ENCODE results near the gene AJM1.
"Not testable (repeated sequence)": the region's sequence is repeated elsewhere in the genome, so short reads cannot be mapped to it uniquely, and the experiment has no call there.

Gene AJM1

DNA sequence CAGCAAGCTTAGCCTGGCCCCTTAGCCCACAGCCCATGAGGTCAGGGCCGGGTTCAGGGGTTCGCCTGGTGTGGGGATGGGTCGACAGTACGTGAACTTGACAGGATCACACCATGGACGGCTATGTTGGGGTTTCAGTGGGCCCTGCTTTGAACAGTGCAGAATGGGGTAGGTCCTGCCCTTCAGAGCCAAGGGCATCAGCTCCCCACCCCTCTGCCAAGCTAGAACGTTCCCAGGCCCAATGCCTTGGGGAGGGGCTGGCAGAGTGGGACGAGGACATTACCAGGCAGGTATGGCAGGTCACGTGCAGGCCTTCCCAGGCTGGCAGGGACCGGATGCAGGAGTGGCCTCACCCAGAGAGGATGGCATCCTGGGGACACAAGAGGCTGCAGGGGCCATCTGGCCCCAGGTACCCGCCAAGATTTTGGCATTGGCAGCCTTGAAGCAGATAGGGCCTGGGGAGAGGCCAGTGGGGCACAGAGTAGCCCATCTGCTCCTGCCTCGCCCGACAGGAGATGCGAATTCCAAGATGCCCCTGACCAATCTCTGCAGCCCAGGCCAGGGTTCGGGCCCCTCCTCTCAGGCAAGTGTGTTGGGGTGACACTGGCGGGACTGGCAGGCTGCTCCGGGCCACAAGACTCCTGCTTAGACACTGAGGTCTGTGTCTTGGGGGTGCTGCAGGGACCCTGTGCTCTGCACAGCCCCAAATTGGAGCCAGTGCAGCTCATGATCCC is 465 bp upstream of the AJM1 start:
- peaks cover 33% of the 10 kb centered on the region for H3K27me3 Mint-ChIP-seq
- peaks cover 41% of the 10 kb centered on the region for H3K4me1 Mint-ChIP-seq (ENCODE audit: low read depth)
- intact Hi-C loops (cut with micrococcal nuclease); H3K9me3 Mint-ChIP-seq; H3K27ac Mint-ChIP-seq: not testable (repeated sequence)
- peaks cover 51% of the 10 kb centered on the region for H3K36me3 Mint-ChIP-seq (ENCODE audit: low read depth)
- H3K4me3 Mint-ChIP-seq = peak overlapping the region; percentile 78

DNA sequence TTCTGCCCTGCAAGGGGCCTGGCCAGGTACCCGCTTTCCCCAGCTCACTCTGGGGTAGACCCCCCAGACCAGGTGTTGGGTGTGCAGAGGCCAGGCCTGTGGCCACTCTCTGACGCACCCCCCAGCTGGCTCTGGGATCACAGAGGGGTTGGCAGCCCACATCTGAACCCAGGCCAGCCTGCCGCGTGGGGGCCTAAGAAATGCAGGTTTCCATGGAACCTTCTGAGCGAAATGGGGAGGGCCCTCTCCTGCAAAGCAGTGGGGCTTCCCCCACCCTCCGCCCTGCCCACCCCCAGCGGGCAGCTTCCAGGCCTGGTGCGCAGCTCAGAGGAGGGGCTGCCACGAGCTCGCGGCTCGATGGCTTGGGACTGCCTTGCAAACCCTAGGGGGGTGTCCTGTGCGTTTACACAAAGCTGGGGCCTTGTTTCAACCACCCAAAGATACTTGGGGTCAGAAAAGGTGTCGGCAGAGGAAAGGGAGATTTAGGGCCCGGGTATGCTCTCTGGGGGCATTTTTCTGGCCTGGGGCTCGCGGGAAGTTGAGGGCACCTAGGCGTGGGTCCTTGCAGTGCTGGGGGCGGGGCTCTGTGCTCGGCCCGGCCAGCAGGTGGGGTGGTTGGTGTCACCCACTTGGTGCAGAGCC is 1.0 kb downstream of the AJM1 start:
- H3K27ac Mint-ChIP-seq; H3K9me3 Mint-ChIP-seq; intact Hi-C loops (cut with micrococcal nuclease): not testable (repeated sequence)
- Mint-ChIP-seq H3K27me3 (peaks cover 39% of the 10 kb centered on the region), H3K4me3 (peak overlapping the region; percentile 52), H3K4me1 (ENCODE audit: low read depth) (peaks cover 54% of the 10 kb centered on the region), H3K36me3 (ENCODE audit: low read depth) (peaks cover 46% of the 10 kb centered on the region)

DNA sequence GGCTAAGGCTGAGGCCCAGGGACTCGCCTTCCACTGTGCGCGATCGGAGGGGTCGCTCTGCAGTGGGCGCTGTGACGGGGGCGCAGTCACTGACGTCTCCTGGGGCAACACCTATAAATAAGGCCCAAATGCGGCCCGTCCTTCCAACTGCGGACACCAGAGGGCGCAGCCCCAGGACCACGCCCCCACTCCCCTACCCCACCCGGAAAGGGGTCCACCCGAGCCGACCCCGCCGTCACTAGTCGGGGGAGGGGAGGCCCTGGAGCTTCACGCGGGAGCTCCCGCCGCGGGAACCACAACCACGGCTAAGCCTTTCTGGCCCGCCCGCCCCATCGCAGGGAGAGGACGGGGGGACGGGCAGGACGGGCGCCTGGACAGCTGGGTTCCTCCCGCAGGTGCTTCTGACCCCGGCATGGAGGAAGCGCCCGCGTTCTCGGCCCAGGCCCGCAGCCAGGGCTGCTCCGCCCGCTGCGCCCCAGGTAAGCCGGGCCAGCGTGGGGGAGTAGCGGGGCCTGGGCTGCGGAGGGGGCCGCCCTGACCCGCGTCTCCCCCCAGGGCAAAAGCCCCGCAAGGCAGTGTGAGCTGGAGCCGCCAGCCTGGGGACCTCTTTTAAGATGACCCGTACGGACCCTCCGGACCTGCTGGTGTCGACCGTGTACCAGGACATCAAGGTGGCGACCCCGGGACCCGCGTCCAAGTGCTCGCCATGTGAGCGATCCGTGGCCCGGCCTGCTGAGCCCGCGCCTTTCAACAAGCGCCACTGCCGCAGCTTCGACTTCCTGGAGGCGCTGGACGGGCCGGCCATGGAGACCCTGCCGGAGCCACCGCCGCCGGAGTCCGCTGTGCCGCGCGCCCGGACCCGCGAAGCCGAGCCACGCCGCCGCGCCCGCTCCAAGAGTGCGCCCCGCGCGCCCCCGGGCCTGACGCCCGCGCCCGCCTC is 1.8 kb downstream of the AJM1 start:
- Mint-ChIP-seq H3K4me1 (ENCODE audit: low read depth) (peaks cover 54% of the 10 kb centered on the region), H3K27me3 (peaks cover 39% of the 10 kb centered on the region), H3K4me3 (peak overlapping the region; percentile 52), H3K36me3 (ENCODE audit: low read depth) (peaks cover 46% of the 10 kb centered on the region)
- intact Hi-C loops (cut with micrococcal nuclease); H3K9me3 Mint-ChIP-seq; H3K27ac Mint-ChIP-seq: not testable (repeated sequence)

DNA sequence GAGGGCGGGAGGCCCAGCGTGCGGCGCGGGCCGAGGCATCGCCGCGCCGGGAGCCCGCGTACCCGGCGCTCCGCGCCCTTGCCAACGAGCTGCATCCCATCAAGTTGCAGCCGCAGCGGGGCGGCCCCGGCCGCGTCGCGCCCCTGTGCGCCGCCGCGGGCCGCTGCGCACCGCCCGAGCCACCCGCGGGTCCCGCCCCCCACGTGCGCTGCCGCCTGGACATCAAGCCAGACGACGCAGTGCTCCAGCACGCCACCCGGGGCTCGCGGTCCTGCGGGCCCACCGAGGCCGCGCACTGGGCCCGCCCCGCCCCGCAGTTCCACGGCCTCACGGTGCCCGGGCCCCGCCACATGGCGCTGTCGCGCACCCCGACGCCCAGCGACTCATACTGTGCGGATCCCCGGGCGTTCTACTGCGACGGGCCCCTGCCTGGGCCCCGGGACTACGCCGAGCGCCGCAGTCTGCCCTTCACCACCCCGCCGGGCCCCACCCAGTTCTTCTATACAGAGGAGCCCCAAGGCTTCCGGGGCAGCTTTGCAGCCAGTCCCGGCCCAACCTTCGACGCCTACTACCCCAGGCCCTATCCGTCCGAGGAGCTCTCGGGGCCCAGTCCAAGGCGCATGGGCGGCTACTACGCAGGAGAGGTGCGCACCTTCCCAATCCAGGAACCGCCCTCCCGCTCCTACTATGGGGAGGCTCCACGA is 2.6 kb downstream of the AJM1 start:
- H3K9me3 Mint-ChIP-seq = no peaks in the 10 kb centered on the region
- intact Hi-C loops (cut with micrococcal nuclease) = loop anchor here (5.0 kb wide), 1 partner anchor 53 kb away; the partner anchor contains the start of gene TMEM141

DNA sequence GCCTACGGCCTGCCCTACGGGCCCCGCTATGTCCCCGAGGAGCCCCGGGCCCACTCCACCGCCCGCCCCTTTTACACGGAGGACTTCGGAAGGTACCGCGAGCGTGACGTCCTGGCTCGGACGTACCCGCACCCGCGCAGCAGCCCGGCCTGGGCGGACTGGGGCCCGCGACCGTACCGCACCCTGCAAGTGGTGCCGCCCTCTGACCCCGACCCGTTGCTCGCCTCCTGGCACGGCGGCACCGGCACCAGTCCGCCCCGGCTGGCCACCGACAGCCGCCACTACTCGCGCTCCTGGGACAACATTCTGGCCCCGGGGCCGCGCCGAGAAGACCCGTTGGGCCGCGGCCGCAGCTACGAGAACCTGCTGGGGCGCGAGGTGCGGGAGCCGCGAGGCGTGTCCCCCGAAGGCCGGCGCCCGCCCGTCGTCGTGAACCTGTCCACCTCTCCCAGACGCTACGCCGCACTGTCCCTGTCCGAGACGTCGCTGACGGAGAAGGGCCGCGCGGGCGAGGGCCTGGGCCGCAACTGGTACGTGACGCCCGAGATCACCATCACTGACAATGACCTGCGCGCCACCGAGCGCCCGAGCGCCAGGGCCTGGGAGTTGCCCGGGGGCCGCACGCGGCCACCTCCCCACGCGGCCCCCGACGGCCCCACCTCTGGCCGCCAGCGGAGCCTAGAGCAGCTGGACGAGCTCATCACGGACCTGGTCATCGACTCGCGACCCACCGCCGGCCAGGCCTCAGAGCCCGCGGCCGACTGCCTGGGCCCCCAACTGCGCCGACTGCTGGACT is 3.4 kb downstream of the AJM1 start:
- Mint-ChIP-seq H3K9me3 (no peaks in the 10 kb centered on the region), H3K27ac (peak overlapping the region; percentile 60), H3K27me3 (peaks cover 39% of the 10 kb centered on the region), H3K36me3 (ENCODE audit: low read depth) (peaks cover 46% of the 10 kb centered on the region), H3K4me1 (ENCODE audit: low read depth) (peaks cover 54% of the 10 kb centered on the region), H3K4me3 (no peak overlapping the region)
- intact Hi-C loops (cut with micrococcal nuclease) = loop anchor here (5.0 kb wide), 1 partner anchor 53 kb away; the partner anchor contains the start of gene TMEM141

More for the DNA sequence above, 2.6 kb downstream of the AJM1 start:
- H3K27ac Mint-ChIP-seq = no peak overlapping the region
- peaks cover 39% of the 10 kb centered on the region for H3K27me3 Mint-ChIP-seq
- H3K36me3 Mint-ChIP-seq (ENCODE audit: low read depth) = peaks cover 46% of the 10 kb centered on the region
- no peak overlapping the region for H3K4me3 Mint-ChIP-seq
- peaks cover 56% of the 10 kb centered on the region for H3K4me1 Mint-ChIP-seq (ENCODE audit: low read depth)

DNA sequence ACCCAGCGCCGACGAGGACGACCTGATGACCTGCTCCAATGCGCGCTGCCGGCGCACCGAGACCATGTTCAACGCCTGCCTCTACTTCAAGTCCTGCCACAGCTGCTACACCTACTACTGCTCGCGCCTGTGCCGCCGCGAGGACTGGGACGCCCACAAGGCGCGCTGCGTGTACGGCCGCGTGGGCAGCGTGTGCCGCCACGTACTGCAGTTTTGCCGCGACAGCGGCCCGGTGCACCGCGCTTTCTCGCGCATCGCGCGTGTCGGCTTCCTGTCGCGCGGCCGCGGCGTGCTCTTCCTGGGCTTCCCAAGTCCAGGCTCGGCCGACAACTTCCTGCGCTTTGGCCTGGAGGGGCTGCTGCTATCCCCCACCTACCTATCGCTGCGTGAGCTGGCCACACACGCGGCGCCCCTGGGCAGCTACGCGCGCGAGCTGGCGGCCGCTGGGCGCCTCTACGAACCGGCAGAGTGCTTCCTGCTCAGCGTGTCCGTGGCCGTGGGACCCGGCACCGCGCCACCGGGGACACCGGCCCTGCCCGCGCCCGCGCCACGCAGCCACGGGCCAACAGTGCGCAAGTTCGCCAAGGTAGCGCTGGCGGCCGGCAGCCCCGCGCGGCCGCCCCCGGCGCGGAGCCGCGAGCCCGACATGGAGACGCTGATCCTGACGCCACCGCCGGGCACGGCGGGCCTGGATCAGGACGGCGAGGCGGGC is 4.3 kb downstream of the AJM1 start:
- Mint-ChIP-seq H3K27ac (peak overlapping the region; percentile 94), H3K36me3 (ENCODE audit: low read depth) (peaks cover 48% of the 10 kb centered on the region), H3K4me1 (ENCODE audit: low read depth) (peaks cover 55% of the 10 kb centered on the region), H3K27me3 (peaks cover 39% of the 10 kb centered on the region), H3K9me3 (no peaks in the 10 kb centered on the region), H3K4me3 (peak overlapping the region; percentile 97)
- intact Hi-C loops (cut with micrococcal nuclease) = loop anchor here (1.0 to 5.0 kb wide), 3 partner anchors 20 to 98 kb away; partner anchors contain the start of genes EDF1, FBXW5 and TMEM141

DNA sequence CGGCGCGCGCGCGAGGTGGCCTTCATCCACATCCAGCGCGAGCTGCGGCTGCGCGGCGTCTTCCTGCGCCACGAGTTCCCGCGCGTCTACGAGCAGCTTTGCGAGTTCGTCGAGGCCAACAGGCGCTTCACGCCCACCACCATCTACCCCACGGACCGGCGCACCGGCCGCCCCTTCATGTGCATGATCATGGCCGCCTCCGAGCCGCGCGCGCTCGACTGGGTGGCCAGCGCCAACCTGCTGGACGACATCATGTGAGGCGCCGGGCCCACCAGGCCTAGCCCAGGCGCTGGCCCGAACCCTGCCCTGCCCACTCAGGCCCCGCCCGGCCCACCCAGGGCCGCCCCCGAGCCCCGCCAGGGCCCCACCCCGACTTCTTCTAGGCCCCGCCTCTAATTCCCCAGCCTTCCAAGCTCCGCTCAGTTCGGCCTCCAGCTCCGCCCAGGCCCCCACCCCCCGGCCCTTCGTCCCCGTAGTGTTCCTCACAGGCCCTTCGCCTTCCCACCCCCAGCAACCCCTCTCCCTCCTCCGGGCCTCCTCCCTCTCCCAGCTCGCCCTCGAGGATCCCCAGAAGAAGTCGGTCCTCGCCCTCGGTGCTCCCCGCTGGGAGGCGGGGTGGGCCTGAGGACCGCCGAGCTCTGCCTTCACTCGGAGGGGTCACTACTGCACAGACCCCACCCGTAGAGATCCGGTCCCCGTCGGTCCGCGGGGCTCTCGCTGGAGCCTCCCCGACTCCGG is 5.0 kb downstream of the AJM1 start:
- H3K4me1 Mint-ChIP-seq (ENCODE audit: low read depth) = peaks cover 48% of the 10 kb centered on the region
- peaks cover 36% of the 10 kb centered on the region for H3K27me3 Mint-ChIP-seq
- peak overlapping the region; percentile 97 for H3K4me3 Mint-ChIP-seq
- peaks cover 55% of the 10 kb centered on the region for H3K36me3 Mint-ChIP-seq (ENCODE audit: low read depth)
- H3K9me3 Mint-ChIP-seq = no peaks in the 10 kb centered on the region
- peak overlapping the region; percentile 94 for H3K27ac Mint-ChIP-seq
- intact Hi-C loops (cut with micrococcal nuclease) = loop anchor here (1.0 to 5.0 kb wide), 3 partner anchors 19 to 97 kb away; partner anchors contain the start of genes EDF1, FBXW5 and TMEM141

DNA sequence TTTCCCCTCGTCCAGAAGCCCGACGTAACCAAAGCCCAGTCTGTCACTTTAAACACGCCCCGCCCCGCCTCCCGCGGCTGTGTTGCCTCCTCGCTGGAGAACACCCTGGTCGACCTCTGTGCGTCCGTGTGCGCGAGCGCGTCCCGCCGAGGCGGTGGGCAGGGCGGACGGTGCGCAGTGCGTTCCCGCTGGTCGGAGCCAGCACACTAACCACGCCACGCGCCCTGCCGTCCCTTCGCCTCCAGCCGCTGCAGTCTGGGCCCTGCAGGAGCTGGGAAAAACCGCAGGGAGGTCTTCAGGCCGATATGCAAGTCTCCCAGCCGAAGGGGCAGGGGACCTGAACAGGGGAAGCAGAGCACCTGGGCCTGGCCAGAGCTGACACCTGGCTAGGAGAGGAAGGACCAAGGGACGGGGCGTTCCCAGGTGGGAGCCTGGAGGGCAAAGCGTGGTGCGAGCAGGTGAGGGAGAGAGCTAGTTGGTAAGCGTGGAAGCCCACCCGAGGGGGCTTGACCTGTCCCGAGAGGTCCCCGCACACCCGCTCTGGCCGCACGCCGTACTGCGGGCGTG is 5.6 kb downstream of the AJM1 start:
- Mint-ChIP-seq H3K36me3 (ENCODE audit: low read depth) (peaks cover 56% of the 10 kb centered on the region), H3K27ac (peak overlapping the region; percentile 94), H3K4me3 (peak overlapping the region; percentile 97), H3K4me1 (ENCODE audit: low read depth) (peaks cover 44% of the 10 kb centered on the region), H3K27me3 (peaks cover 34% of the 10 kb centered on the region), H3K9me3 (no peaks in the 10 kb centered on the region)
- intact Hi-C loops (cut with micrococcal nuclease) = loop anchor here (1.0 to 5.0 kb wide), 4 partner anchors 18 to 96 kb away; partner anchors contain the start of genes EDF1, FBXW5, RABL6 and TMEM141

DNA sequence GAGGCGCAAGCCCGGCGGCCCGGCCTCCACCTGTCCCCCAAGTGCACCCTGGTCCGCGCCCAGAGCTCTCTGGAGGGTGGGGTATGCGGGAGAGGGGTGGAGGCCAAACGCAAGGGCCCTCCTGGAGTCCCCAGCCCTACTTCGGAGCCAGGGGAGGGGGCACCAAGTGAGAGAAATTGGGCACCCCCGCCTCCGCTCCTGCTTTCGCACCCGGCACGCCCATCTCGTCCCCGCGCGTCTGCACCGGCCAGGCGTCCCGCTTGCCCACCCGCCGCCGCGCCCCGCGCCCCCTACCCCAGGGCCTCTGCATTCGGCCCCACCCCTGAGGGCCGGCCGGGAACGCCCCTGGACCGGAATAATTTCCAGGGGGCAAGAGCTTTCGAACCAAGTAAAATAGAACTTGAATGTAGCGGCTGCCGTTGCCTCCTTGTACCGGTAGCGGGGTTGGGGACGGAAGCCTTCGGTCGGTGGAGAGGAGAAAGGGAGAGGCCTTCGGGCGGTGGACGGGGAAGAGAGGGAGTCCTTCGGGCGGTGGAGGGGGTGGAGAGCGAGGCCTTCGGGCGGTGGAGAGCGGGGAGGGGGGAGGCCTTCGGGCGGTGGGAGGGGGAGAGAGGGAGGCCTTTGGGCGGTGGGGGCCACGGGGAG is 6.2 kb downstream of the AJM1 start:
- intact Hi-C loops (cut with micrococcal nuclease) = loop anchor here (1.0 to 5.0 kb wide), 3 partner anchors 38 to 56 kb away; partner anchors contain the start of genes RABL6, TMEM141 and TRAF2
- peak overlapping the region; percentile 94 for H3K27ac Mint-ChIP-seq
- H3K4me1 Mint-ChIP-seq (ENCODE audit: low read depth) = peaks cover 43% of the 10 kb centered on the region
- peak overlapping the region; percentile 97 for H3K4me3 Mint-ChIP-seq
- H3K9me3 Mint-ChIP-seq = no peaks in the 10 kb centered on the region
- H3K27me3 Mint-ChIP-seq = peaks cover 28% of the 10 kb centered on the region
- peaks cover 56% of the 10 kb centered on the region for H3K36me3 Mint-ChIP-seq (ENCODE audit: low read depth)

DNA sequence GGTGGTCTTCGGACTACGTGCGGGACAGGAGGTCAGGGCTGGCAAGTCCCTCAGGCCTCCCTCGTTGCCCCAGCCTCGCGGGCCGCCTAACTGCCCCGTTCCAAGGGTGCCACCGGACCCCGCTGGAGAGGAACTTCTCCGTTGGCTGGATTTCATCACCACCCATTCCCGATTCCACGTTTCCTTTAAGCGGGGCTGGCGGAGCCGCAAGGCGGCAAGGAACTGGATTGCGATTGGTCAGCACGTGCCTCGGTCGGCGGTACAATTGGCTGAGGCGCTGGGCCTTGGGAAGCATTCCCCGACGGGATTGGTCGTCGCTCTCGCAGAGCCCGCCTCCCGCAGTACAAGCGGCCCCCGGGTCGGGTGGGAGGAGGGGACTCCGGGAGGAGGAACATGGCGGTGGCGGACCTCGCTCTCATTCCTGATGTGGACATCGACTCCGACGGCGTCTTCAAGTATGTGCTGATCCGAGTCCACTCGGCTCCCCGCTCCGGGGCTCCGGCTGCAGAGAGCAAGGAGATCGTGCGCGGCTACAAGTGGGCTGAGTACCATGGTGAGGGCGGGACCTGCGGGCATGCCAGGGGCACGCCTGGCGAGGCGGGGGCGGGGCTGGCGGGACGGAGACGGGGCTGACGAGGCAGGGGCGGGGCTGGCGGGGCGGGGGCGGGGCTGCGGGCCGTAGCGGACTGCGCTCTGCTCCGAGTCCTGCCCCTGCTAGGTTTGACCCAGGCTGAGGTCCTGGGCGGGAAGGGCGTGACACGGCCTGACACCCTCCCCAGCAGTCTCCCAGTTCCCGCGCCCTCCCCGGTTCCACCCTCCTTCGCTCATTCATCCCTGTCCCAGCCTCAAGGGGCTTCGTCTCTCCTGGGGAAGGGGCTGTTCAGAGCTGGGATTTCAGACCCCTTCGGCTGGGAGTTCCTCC is 7.0 kb downstream of the AJM1 start, which contains the start of gene PHPT1:
Gene PHPT1 (plus strand): TSS at position 372 of the 922 bp plus-strand sequence. CDS start 22 bp downstream, at position 394.
- Mint-ChIP-seq H3K36me3 (ENCODE audit: low read depth) (peaks cover 56% of the 10 kb centered on the region), H3K4me3 (peak within 1 kb of the TSS; percentile 97), H3K9me3 (no peaks in the 10 kb centered on the region), H3K27ac (peak within 1 kb of the TSS; percentile 94), H3K27me3 (peaks cover 22% of the 10 kb centered on the region), H3K4me1 (ENCODE audit: low read depth) (peaks cover 37% of the 10 kb centered on the region)
- intact Hi-C loops (cut with micrococcal nuclease) = loop anchor here (1.0 to 5.0 kb wide), 3 partner anchors 37 to 57 kb away; partner anchors contain the start of genes RABL6, TMEM141 and TRAF2
